CD4-positive, alpha-beta T cell (primary cell): ENCODE measurements around the gene IGFBP4. TPM values are rescaled to one million over a fixed set of nuclear protein-coding genes. Genes with fewer than 3 reads are reported as not detected.

ENCODE experiments used
- ATAC-seq: fragments of 200-7000 bp; cut with Tn5 transposase; one replicate; pipeline ENCODE4 v1.10.0; 2022; ENCODE audit warnings: mild to moderate bottlenecking; ENCODE audit not compliant: poor library complexity
- CTCF ChIA-PET: fragments of 350-600 bp; sonication (Branson Sonifier 250); formaldehyde crosslinking; loops from one replicate; lab custom pipeline; 2021; ENCODE audit warnings: antibody characterized with exemption, inconsistent platforms; lab: Charles Lee
- POLR2A ChIA-PET: fragments of 350-600 bp; sonication (Branson Sonifier 250); formaldehyde crosslinking; loops from one replicate; lab custom pipeline; 2021; ENCODE audit warnings: antibody characterized with exemption, inconsistent platforms; lab: Charles Lee
- DNase-seq, 14 experiments: peaks; one replicate each; pipeline ENCODE4 v3.0.0-alpha.2; 2013 to 2020; ENCODE audit warnings: mixed read lengths in 2 of 14
- H3K27ac ChIP-seq, 2 donors: one replicate each; pipeline versions ENCODE4 v1.5.1 to v1.7.0; 2013; ENCODE audit warnings: low read length in 2 of 2, low read depth in 1 of 2, mild to moderate bottlenecking in 1 of 2
- H3K27me3 ChIP-seq, 2 experiments: 1 replicate in 1 of 2; 2 replicates in 1 of 2; pipeline versions ENCODE4 v1.6.1 to v1.7.0; 2013; ENCODE audit warnings: low read length in 2 of 2, control low read depth in 1 of 2, mild to moderate bottlenecking in 1 of 2, moderate library complexity in 1 of 2; ENCODE audit not compliant: insufficient read depth in 2 of 2, control insufficient read depth in 1 of 2
- H3K36me3 ChIP-seq: one replicate; pipeline ENCODE4 v1.6.1; 2013; ENCODE audit warnings: low read length, control low read depth; ENCODE audit not compliant: insufficient read depth
- H3K4me1 ChIP-seq: one replicate; pipeline ENCODE4 v1.6.1; 2013; ENCODE audit warnings: low read length, control low read depth; ENCODE audit not compliant: insufficient read depth
- H3K4me3 ChIP-seq: one replicate; pipeline ENCODE4 v1.5.1; 2013; ENCODE audit warnings: mild to moderate bottlenecking, low read length, moderate library complexity
- H3K9me3 ChIP-seq, 2 experiments: 1 replicate in 1 of 2; 2 replicates in 1 of 2; pipeline versions ENCODE4 v1.6.1 to v1.7.0; 2013; ENCODE audit warnings: low read length in 2 of 2, mild to moderate bottlenecking in 2 of 2, control low read depth in 1 of 2, moderate library complexity in 1 of 2; ENCODE audit not compliant: control insufficient read depth in 1 of 2, insufficient read depth in 1 of 2
- H3K27ac Mint-ChIP-seq: one replicate; pipeline ENCODE4 v1.8.0; 2020; ENCODE audit warnings: mixed read lengths
- H3K27me3 Mint-ChIP-seq: one replicate; pipeline ENCODE4 v1.8.0; 2021; ENCODE audit warnings: mixed read lengths
- H3K36me3 Mint-ChIP-seq: one replicate; pipeline ENCODE4 v1.8.0; 2021; ENCODE audit warnings: low read depth, mixed read lengths
- H3K4me1 Mint-ChIP-seq: one replicate; pipeline ENCODE4 v1.8.0; 2021; ENCODE audit warnings: low read depth, mixed read lengths
- H3K4me3 Mint-ChIP-seq: one replicate; pipeline ENCODE4 v1.8.0; 2020; ENCODE audit warnings: mild to moderate bottlenecking, mixed read lengths
- H3K9me3 Mint-ChIP-seq: one replicate; pipeline ENCODE4 v1.8.0; 2020; ENCODE audit warnings: mixed read lengths
- intact Hi-C, 2 experiments: fragments of 100-400 bp; cut with DNase I in 1 of 2; cut with micrococcal nuclease in 1 of 2; formaldehyde crosslinking; loops; one replicate each; pipeline versions ENCODE4 v1.15.1 to v1.9.0; 2023 to 2025; cut with DNase I, micrococcal nuclease
- total RNA-seq, 174 experiments: library from RNA in 2 of 174; stranded (reverse) in 2 of 174; gene quantifications; one replicate each; pipeline ENCODE4 v1.2.3 and lab custom pipeline; 2021 to 2026
- TF ChIP-seq, protein P1 (sequence below): fragments of 200-600 bp; IDR thresholded peaks from one replicate; pipeline ENCODE4 v1.8.0; 2022; ENCODE audit warnings: antibody characterized with exemption, mild to moderate bottlenecking

The IGFBP4 gene
- total RNA-seq, 2 experiments from 2014 or later, result 2.5 to 2.6 TPM

- H3K4me3 ChIP-seq, result no peak overlapping the region
- TF ChIP-seq, protein P1, sequence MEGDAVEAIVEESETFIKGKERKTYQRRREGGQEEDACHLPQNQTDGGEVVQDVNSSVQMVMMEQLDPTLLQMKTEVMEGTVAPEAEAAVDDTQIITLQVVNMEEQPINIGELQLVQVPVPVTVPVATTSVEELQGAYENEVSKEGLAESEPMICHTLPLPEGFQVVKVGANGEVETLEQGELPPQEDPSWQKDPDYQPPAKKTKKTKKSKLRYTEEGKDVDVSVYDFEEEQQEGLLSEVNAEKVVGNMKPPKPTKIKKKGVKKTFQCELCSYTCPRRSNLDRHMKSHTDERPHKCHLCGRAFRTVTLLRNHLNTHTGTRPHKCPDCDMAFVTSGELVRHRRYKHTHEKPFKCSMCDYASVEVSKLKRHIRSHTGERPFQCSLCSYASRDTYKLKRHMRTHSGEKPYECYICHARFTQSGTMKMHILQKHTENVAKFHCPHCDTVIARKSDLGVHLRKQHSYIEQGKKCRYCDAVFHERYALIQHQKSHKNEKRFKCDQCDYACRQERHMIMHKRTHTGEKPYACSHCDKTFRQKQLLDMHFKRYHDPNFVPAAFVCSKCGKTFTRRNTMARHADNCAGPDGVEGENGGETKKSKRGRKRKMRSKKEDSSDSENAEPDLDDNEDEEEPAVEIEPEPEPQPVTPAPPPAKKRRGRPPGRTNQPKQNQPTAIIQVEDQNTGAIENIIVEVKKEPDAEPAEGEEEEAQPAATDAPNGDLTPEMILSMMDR, result no peak
- no peaks in the 10 kb centered on the region for H3K36me3 ChIP-seq
- intact Hi-C loops, result no loop called here
- H3K9me3 ChIP-seq, result no peaks in the 10 kb centered on the region
- POLR2A ChIA-PET, result interaction anchor here (3.5 kb wide), 1 partner anchor 86 kb away, joined by 36 read pairs; no protein-coding TSS in a partner anchor
- H3K4me3 Mint-ChIP-seq, result peak overlapping the region; percentile 89
- DNase-seq (no peak), ATAC-seq (no peak)
- no peak overlapping the region for H3K27ac ChIP-seq
- H3K4me1 Mint-ChIP-seq, result peaks cover 38% of the 10 kb centered on the region
- H3K27me3 ChIP-seq, result no peaks in the 10 kb centered on the region
- peak overlapping the region; percentile 85 for H3K27ac Mint-ChIP-seq
- peaks cover 14% of the 10 kb centered on the region for H3K36me3 Mint-ChIP-seq
- no peaks in the 10 kb centered on the region for H3K9me3 Mint-ChIP-seq
- H3K27me3 Mint-ChIP-seq, result peaks cover 6% of the 10 kb centered on the region
- peaks cover 50% of the 10 kb centered on the region for H3K4me1 ChIP-seq
- CTCF ChIA-PET, result no interaction called here
Measured at GRCh38 chr17:40445751-40446468, 2.7 kb downstream of the IGFBP4 start.

DNA sequence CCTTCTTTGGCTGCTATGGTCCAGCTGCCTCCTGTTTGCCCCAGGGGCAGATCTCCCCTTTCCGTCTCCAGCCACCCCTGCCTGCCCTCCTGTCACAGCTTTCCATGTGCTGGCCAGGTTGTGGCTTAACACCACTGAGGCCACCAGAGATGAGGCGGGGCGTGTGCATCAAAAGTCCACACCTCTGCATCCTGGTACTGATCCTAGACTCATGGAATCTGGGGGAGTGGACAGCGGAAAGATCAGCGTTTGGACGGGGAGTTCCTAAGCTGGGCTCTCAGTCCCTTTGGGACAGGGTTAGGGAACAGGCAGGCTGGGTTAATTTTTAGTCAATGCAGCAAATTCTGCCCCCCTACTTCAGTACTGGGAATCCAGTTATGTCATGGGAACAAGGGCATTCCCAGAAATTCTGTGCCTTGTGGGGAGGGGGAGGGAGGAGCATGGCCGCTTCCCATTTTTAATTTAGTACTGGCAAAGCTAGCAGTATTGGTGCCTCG lies 3.9 kb downstream of the IGFBP4 start:
- ChIA-PET CTCF (no interaction called here), POLR2A (interaction anchor here (0.8 to 2.4 kb wide), 4 partner anchors 22 to 168 kb away, joined by 3 to 11 read pairs (median 3); no protein-coding TSS in a partner anchor)
- H3K27ac Mint-ChIP-seq, result peak overlapping the region; percentile 36
- H3K4me3 ChIP-seq, result no peak overlapping the region
- no peaks in the 10 kb centered on the region for H3K36me3 ChIP-seq
- H3K36me3 Mint-ChIP-seq, result peaks cover 14% of the 10 kb centered on the region
- DNase-seq, result no peak
- H3K4me1 Mint-ChIP-seq, result peaks cover 35% of the 10 kb centered on the region
- TF ChIP-seq, protein P1, result no peak
- ATAC-seq, result no peak
- peaks cover 6% of the 10 kb centered on the region for H3K27me3 Mint-ChIP-seq
- intact Hi-C loops, result no loop called here
- H3K4me1 ChIP-seq, result peaks cover 47% of the 10 kb centered on the region
- H3K27me3 ChIP-seq, result no peaks in the 10 kb centered on the region
- H3K4me3 Mint-ChIP-seq, result no peak overlapping the region
- no peak overlapping the region for H3K27ac ChIP-seq
- no peaks in the 10 kb centered on the region for H3K9me3 ChIP-seq
- H3K9me3 Mint-ChIP-seq, result no peaks in the 10 kb centered on the region

DNA sequence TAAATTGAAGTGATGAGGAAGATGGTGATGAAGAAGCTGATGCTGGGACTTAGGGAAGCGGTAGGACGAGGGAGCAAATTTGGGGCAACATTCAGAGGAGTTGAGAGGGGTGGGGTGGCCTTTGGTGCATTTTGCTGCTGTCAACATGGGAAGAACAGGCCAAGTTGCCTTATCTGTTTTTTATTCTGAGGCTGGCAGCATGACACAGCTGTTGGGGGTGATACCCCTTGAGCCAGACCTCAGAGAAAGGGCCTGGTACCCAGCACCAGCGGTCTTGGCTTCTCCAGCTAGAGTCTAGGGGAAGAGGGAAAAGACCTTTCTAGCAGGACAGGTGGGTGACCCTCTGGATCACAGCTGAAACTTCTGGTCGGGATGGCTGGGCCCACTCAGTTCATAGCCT lies 4.6 kb downstream of the IGFBP4 start:
- H3K27ac ChIP-seq, result no peak overlapping the region
- peak overlapping the region; percentile 36 for H3K27ac Mint-ChIP-seq

More for the DNA sequence above, 4.6 kb downstream of the IGFBP4 start:
- ATAC-seq, result no peak
- H3K4me1 ChIP-seq, result peaks cover 41% of the 10 kb centered on the region
- TF ChIP-seq, protein P1, result no peak
- DNase-seq, result no peak
- H3K36me3 ChIP-seq, result no peaks in the 10 kb centered on the region
- ChIA-PET POLR2A (interaction anchor here (0.8 to 2.4 kb wide), 4 partner anchors 22 to 168 kb away, joined by 3 to 11 read pairs (median 3); no protein-coding TSS in a partner anchor), CTCF (no interaction called here)
- Mint-ChIP-seq H3K36me3 (peaks cover 14% of the 10 kb centered on the region), H3K27me3 (peaks cover 6% of the 10 kb centered on the region), H3K4me3 (peak overlapping the region; percentile 2), H3K4me1 (peaks cover 35% of the 10 kb centered on the region), H3K9me3 (no peaks in the 10 kb centered on the region)
- H3K27me3 ChIP-seq, result no peaks in the 10 kb centered on the region
- H3K4me3 ChIP-seq, result no peak overlapping the region
- no peaks in the 10 kb centered on the region for H3K9me3 ChIP-seq
- intact Hi-C loops, result no loop called here
